HG03045 (cell line): ENCODE results near the gene TRIO.

Experiments
- ATAC-seq: cut with Tn5 transposase; IDR thresholded peaks from one replicate; pipeline ENCODE4 v1.9.1; 2021; ENCODE audit warnings: mild to moderate bottlenecking, moderate library complexity; ENCODE audit not compliant: unreplicated experiment

TRIO gene

DNA sequence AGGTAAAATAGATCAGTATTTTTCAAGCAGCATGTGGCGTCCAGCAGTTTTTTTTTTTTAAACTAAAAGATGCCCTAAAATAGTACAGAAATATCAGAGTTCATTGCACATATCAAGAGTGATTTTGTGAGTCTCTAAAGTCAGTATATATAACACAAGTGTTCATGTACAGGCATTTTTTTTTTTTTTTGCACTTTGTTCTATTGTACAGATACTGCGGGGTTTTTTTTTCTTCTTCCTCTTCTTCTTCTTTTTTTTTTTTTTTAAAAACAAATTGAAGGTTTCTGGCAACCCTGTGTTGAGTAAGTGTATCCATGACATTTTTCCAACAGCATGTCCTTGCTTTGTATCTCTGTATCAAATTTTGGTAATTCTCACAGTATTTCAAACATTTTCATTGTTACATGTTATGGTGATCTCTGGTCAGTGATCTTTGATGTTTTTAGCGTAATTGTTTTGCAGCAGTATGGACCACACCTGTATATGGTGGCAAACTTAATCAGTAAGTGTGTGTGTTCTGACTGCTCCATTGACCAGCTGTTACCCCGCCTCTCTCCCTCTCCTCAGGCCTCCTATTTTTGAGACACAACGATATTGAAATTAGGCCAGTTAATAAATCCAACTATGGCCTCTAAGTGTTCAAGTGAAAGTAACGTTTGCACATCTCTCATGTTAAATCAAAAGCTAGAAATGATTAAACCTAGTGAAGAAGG, 76.8 kb downstream of the TRIO start:
- ATAC-seq: no peak

DNA sequence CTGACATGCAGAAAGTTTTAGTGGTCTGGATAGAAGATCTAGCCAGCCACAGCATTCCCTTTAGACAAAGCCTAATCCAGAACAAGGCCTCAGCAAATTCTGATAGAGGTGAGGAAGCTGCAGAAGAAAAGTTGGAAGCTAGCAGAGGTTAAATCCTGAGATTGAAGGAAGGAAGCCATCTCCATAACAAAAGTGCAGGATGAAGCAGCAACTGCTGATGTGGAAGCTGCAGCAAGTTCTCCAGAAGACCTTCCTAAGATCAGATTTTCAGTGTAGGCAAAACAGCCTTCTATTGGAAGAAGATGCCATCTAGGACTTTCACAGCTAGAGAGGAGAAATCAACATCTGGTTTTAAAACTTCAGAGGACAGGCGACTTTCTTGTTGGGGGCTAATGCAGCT, 77.5 kb downstream of the TRIO start:
- ATAC-seq: no peak

DNA sequence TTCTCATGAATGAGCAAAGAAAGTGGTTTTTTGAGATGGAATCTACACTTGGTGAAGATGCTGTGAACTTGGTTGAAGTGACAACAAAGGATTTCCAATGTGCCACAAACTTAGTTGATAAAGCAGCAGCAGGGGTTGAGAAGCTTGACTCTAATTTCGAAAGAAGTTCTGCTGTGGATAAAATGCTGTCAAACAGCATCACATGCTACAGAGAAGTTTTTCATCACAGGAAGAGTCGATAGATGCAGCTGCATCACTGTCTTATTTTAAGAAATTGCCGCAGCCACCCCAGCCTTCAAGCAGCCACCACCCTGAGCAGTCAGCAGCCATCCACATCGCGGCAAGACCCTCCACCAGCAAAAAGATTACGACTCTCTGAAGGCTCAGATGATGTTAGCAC, 78.6 kb downstream of the TRIO start:
- no peak for ATAC-seq

DNA sequence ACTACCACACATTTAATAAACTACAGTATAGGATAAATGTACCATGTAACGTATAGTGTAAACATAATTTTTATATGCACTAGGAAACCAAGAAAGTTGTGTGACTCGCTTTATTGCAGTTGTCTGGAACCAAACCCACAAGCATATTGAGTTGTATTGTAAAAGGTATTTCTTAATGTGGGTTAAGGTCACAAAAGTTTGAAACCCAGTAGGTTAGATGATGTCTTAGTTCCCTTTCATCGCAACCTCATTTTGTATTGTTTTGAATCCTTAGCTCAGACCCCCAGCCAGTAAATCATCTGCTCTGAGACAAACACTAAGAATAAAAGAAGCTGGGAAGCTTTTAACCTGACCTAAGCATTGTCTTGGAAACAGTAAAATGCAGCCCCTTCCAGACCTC, 79.1 kb downstream of the TRIO start:
- no peak for ATAC-seq

DNA sequence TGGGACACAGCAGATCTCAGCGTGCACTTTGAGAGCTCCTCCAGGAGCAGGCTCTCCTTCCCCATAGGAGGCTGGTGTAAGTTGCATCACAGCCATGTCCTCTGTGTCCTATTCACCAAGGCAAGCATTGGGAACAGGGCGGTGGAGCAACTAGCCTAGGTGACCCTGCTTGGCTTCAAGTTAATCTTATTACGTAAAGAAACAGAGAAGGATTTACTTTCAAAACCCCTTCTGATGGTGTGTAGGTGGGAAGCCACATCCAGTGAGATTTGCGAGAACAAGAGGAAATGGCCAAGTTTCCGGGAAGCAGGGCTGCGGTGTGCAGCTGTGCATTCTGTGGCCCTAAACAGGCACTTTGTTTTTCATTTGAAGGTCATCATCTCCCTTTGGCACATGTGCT, 80.2 kb downstream of the TRIO start:
- no peak for ATAC-seq

DNA sequence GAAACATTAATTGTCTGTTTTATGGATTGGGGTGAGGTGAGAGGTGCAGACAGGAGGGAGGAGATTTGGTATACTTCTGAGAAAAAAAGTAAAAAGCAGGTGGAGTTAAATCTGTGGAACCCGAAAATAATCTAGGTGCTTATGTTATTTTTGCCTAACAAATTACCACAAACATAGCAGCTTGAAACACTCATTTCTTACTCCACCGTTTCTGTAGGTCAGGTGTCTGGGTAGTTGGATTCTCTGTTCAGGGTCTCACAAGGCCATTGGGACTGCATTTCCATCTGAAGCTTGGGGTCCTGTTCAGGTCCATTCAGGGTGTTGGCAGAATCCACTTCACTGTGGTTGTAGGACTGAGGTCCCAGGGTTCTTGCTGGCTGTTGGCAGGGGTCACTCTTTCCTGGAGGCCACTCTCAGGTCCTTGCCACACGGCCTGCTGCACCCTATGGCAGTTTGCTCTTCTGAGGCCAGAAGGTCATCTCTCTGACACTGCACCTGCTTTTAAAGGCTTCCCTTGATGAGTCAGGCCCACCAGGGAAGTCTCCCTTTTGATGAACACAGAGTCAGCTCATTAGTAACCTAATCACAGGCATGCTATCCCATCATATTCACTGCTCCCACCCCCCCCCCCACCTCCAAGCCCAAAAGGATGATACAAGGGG, 82.2 kb downstream of the TRIO start:
- ATAC-seq: no peak

DNA sequence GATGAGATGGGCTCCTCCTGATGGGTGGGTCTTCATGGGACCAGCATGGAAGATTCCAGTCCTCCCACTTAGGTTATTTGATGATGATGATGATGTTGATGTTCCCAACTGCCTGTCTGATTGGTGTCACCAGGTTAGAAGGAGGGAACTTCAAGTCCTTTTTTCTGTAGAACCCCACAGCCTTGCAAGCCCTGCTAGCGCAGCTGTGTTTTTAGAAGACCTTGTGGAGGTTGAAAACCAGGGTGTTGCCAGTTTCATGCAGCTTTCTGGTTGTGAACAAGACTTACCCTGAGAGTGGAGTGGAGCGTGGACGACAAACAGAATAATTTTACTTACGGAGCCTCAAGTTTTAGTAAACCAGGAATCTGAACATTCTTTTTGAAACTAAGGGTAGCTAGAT, 83.0 kb downstream of the TRIO start:
- ATAC-seq: no peak

DNA sequence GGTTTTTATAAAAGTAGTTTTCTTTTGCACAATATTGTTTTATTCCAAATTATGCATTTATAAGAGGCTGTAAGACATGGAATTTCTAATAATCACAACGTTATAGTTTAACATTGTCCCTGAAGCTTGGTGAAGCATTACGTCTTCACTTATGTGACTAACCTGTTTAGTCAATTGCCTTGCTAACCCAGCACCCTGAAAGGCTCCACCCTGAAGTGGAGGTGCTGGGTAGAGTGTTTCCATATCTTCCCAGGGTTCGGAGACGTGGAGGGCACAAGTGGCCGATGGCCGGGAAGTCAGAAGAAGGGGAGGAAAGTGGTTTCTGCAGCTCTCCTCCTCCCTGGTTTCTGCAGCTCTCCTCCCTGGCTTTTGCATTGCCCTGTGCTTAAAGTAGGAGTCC, 83.4 kb downstream of the TRIO start:
- ATAC-seq: no peak

DNA sequence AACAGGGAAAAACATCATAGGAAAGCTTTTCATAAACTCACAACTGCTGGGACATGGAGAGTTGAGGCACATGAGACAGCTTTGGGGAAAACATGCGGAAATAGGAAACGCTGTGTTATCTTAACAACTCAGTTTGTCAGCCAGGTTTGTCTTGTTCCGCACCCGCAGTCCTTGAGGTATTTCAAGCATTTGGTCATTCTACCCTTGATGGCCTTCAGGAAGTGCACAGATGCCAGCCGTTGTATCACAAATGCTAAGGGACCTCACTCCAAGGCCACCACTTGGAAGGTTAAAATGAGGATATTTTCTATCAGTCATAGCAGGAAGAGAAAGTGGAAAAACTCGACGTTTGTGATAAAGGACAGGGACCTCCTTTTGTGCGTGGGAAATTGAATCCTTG, 83.8 kb downstream of the TRIO start:
- no peak for ATAC-seq

DNA sequence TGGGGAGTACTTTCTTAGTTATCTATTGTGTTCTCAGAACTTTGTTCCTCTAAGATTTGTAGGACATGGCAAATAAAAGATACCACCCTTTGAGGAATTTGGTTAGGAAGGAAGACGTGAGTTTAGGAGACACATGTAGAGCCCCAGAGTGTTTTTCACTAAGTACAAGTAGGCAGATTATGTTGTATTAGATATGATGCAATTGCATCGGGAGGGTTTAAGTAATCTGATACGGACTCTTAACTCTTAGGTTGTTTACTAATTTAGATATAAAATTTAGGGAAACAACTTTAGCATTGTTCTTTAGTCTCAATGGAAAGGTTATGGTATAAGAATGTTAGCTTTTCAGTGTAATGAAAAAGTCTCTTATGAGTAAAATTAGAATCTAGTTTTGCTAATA, 84.4 kb downstream of the TRIO start:
- ATAC-seq: no peak

DNA sequence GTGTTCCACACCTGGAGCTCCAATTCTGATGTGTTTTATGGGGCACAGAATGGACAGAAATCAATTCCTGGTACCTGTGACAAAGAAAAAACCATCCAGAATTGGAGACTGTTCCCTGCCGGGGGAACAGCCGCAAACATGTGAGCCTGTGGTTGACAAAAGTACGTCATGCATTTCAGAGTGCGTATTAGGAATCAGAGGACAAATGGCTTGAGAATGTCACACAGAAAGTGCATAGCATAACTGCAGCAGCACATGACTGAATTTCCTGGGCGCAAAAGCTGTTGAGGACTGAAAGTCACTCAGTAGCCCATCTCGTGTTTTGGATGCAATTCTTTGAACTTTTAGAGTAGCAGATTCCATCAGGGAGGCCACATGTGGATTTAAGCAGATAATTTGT, 85.1 kb downstream of the TRIO start:
- no peak for ATAC-seq

DNA sequence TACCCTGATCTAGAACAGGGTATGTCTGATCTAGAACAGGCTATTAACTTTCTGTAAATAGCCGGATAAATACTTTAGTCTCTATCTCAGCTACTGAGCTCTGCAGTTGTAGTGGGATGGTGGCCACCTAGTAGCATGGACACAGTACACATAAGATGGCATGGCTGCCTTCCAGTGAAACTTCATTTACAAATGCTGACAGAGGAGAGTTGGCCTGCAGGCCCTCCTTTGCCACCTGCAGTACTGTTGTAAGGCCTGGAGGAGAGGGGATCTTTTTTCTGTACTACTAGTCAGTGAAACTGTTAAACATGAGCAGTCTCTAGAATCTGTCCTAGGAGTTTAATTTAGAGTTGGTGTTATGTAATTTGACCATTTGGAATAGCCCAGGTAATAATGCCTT, 86.0 kb downstream of the TRIO start:
- ATAC-seq: no peak

DNA sequence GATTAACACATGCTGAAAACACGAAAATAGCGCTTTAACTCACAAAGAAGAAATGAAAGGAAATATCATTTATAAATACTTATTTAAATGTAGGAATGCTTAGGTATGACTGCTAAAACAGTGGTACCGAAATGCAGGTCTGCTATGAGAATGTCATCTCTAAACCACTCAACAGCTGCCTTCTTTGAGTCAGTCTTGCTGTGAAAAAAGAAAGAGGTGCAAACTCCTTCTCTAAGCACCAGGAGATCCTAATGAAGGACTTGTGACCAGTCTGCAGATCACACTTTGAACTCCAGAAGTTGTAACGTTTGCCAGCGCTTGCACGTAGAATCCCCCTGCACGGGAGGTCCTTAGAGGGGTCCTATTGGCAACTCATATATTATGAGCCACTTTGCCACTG, 86.6 kb downstream of the TRIO start:
- ATAC-seq: no peak

DNA sequence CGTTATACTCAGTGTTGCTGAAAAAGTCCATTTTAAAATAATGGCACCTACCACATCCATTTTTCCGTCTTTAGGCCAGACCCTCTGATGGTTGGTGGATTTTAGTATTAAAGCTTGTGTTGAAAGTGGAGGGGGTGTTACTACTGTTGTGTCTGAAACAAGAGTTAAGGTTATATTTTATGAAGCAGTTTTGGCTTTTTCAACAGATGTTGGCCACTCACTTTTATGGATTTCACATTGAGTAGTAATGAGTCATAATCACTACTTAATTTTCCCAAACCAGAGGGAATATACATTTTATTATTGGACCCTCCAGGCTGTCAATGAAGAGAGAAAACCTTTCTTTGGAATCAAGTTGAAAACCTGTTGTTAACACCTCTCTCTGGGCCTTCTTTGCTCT, 88.0 kb downstream of the TRIO start:
- no peak for ATAC-seq

DNA sequence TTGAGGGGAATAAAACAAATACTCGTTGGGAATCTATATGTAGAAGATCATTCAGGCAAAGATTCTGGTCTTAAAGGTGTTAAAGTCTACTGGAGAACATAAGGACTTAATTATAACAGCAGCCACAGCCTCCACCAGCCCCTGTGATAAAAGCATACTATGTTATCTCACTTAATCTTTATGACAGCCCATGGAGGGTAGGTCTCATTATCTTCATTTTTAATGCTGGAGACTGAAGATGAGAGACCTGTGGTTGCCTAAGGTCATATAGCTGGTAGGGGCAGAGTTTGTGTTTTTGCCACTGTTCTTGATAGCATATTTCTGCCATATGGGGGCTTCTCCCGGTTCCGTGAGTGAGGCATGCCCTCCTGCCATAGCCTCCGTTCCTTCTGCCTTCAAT, 88.7 kb downstream of the TRIO start:
- no peak for ATAC-seq

DNA sequence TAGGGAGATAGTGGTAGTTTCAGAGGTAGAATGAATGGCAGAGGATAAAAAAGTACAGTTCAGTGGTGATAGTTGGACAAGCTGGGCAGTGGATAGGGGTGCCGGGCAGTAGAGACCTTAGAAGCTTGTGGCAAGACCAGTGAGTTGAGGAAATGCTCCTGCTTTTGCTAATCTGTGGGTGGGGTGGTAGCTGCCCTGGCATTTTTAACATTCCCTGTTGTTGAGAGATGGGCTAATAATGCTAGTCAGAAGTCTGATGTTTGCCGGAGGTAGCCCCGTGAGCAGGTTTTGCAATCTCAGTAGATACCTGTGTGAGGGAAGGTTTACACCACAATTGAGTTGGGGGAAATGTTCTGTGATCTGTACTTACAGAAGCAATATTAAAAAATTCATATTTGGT, 91.1 kb downstream of the TRIO start:
- ATAC-seq: no peak

DNA sequence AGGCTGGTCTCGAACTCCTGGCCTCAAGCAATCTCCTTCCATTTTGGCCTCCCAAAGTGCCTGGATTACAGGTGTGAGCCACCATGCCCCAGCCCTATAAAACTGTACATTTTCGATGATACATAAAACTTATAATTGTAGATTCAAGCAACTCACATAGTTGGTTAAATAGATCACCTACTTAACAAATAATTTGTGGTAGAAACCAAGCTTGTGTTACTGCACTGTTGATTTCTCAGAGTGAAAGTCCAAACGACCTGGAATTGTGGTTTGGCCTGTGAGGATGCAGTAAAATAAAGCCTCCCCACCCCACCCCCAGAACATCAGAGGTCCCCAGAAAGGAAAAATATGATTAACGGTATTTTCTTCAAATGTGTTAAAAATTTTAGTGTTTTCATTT, 92.7 kb downstream of the TRIO start:
- no peak for ATAC-seq

DNA sequence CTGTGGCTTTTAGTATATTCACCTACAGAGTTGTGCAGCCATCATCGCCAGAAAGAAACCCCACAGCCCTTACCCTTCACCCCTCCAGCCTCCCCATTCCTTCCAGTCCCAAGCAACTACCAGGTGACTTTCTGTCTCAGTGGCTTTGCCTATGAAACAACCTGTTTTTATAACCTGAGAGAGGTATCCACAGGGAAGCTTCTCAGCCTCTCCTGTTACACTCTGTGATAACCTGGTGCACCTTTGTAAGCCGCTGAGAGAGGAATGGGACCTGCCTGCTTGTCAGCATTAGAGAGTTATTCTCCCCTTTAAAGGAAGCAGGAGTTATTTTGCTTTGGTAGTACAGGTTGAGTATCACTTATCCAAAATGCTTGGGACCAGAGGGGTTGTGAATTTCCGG, 93.6 kb downstream of the TRIO start:
- no peak for ATAC-seq

DNA sequence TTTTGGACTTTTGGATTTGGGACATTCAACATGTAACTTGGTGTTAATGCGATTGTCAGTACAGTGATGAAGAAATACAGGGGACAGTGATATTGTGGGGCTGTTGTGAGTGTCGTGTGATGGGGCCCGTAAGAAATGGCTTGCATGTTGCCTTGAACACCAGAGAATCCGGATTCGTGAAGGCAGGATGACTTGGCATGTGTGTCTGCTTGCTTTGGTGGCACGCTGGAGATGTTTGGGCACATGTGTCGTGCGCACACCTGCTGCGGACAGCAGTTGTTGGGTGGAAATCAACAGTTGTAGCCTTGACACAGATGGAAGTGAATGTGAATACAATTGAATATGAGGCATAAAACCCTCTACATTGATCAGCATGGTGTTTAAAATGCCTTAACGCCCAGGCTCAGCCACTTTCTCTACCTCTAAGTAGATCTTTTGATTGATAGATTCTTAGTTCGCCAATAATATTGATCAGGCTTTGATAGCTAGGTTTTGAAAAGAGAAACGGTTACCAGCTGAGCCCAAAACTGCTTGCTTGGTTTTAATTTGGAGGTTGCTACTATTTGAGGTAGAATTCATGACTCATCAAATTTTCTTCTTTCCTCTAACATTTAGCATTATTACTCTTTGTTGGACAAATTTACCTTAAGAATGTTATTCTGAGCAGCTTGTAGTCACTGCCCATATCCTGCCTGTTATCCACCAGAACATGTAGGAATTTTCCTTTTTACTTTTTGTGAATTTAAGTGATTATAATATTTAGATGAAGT, 94.4 kb downstream of the TRIO start:
- no peak for ATAC-seq

DNA sequence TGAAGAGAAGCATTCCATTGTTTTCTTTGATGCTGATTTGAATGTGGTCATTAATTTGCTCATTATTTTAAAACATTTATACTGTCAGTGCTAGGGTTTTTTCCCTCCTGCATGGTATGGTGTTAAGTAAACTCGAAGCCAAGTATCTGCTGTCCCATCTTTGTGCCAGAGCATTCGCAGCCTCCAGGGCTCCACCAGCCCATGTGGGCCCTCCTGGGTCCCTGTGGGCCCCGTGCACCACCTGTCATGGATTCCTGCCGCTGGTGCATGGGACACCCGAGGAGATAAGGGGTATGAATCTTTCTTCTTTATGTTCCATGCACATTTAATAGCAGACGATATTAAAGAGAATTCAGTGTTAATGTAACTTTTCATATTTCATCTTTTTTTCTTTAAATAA, 95.1 kb downstream of the TRIO start:
- ATAC-seq: no peak

DNA sequence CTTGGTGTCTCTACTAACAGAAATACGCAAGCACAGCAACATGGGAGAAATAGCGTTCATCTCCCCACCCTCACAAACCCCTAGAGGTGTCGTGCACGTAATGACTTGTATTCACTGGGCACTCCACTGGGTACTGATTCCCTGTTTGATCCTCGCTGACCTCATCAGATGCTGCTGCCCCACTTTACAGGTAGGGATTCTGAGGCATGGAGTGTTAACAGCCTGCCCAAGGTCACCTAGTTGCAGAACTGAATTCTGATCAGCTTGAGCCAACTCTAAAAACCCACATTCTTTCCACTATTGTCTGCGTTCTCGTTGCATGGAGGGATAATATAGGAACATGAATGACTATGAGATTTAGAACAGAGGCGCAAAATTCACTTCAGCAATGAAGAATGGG, 96.3 kb downstream of the TRIO start:
- ATAC-seq: no peak

DNA sequence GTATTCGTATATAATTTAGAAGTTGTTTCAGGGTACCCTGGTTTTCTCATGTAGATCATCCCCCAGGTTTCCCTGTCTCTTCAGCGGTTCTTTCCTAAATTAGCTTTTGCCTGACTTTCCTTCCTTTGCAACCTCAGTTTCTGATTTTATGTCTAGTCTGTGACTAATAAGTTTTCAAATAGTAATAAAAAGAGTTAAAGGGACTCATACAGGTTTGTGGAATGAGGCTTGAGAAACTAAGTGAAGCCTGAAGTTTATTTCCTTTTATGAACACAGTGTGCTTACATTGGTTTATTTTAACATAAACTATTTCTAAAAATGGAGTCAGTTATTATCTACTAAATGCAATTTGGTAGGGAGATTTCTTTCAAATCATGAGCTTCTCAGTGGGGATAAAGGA, 96.8 kb downstream of the TRIO start:
- ATAC-seq: no peak
